GM19035 (cell line): ENCODE data around the gene RAPGEF5.

Source experiments
- ATAC-seq: cut with Tn5 transposase; IDR thresholded peaks from one replicate; pipeline ENCODE4 v1.9.1; 2021; ENCODE audit not compliant: unreplicated experiment

The RAPGEF5 gene

GRCh38 chr7:22129166-22129565, 227.8 kb downstream of the RAPGEF5 start:
- no peak for ATAC-seq

- no peak for ATAC-seq
These were observed 228.4 kb downstream of the RAPGEF5 start for GRCh38 chr7:22128528-22128920.

GRCh38 chr7:22127835-22128527, 229.0 kb downstream of the RAPGEF5 start:
- no peak for ATAC-seq

GRCh38 chr7:22125436-22125835, 231.5 kb downstream of the RAPGEF5 start:
- ATAC-seq, result no peak

- ATAC-seq, result no peak
These were observed 232.0 kb downstream of the RAPGEF5 start for GRCh38 chr7:22124941-22125340.

GRCh38 chr7:22123139-22123538, 233.8 kb downstream of the RAPGEF5 start:
- ATAC-seq, result no peak

GRCh38 chr7:22121702-22122474, 235.1 kb downstream of the RAPGEF5 start:
- ATAC-seq, result no peak

- no peak for ATAC-seq
These were observed 236.4 kb downstream of the RAPGEF5 start for GRCh38 chr7:22120391-22121053.

GRCh38 chr7:22117222-22117621, 239.7 kb downstream of the RAPGEF5 start:
- no peak for ATAC-seq

GRCh38 chr7:22116451-22117030, 240.4 kb downstream of the RAPGEF5 start:
- no peak for ATAC-seq

GRCh38 chr7:22115689-22116088, 241.3 kb downstream of the RAPGEF5 start:
- ATAC-seq, result no peak

GRCh38 chr7:22114440-22114981, 242.4 kb downstream of the RAPGEF5 start:
- no peak for ATAC-seq

- no peak for ATAC-seq
These were observed 243.9 kb downstream of the RAPGEF5 start for GRCh38 chr7:22113041-22113440.

- no peak for ATAC-seq
These were observed 245.3 kb downstream of the RAPGEF5 start for GRCh38 chr7:22111661-22112060.

GRCh38 chr7:22110881-22111280, 246.1 kb downstream of the RAPGEF5 start:
- no peak for ATAC-seq

- peak; percentile 67 for ATAC-seq
These were observed 246.6 kb downstream of the RAPGEF5 start for GRCh38 chr7:22110227-22110839.

GRCh38 chr7:22109761-22110160, 247.2 kb downstream of the RAPGEF5 start:
- ATAC-seq, result no peak

GRCh38 chr7:22108151-22108845, 248.7 kb downstream of the RAPGEF5 start:
- ATAC-seq, result no peak

GRCh38 chr7:22105550-22105949, 251.4 kb downstream of the RAPGEF5 start:
- no peak for ATAC-seq
